NCI-H2227 (cell line): ENCODE data around the gene PDE8B.

Source experiments
- DNase-seq: peaks from one replicate; lab custom pipeline; 2025; ENCODE audit not compliant: unreplicated experiment; lab: John Stamatoyannopoulos, UW

The PDE8B gene

GRCh38 chr5:77186652-77187370 lies 23.7 kb upstream of the PDE8B start:
- no peak for DNase-seq

GRCh38 chr5:77189421-77189820 lies 21.1 kb upstream of the PDE8B start:
- no peak for DNase-seq

- no peak for DNase-seq
Observed at GRCh38 chr5:77192441-77193050, 17.9 kb upstream of the PDE8B start.

- no peak for DNase-seq
Observed at GRCh38 chr5:77194762-77195161, 15.7 kb upstream of the PDE8B start.

- DNase-seq, result no peak
Observed at GRCh38 chr5:77197840-77198554, 12.5 kb upstream of the PDE8B start.

GRCh38 chr5:77200663-77201062 lies 9.8 kb upstream of the PDE8B start:
- no peak for DNase-seq

GRCh38 chr5:77202145-77202544 lies 8.3 kb upstream of the PDE8B start:
- DNase-seq, result no peak

GRCh38 chr5:77204967-77205366 lies 5.5 kb upstream of the PDE8B start:
- no peak for DNase-seq

- no peak for DNase-seq
Observed at GRCh38 chr5:77208507-77209163, 1.8 kb upstream of the PDE8B start.

GRCh38 chr5:77209495-77210090 lies 887 bp upstream of the PDE8B start:
- no peak for DNase-seq

GRCh38 chr5:77210964-77211690 lies 647 bp downstream of the PDE8B start:
- no peak for DNase-seq

- DNase-seq, result no peak
Observed at GRCh38 chr5:77211691-77212047, 1.2 kb downstream of the PDE8B start.

- no peak for DNase-seq
Observed at GRCh38 chr5:77213601-77214000, 3.1 kb downstream of the PDE8B start.

- DNase-seq, result no peak
Observed at GRCh38 chr5:77214151-77214550, 3.7 kb downstream of the PDE8B start.

GRCh38 chr5:77218263-77218662 lies 7.8 kb downstream of the PDE8B start:
- DNase-seq, result no peak

GRCh38 chr5:77221115-77221514 lies 10.6 kb downstream of the PDE8B start:
- DNase-seq, result no peak

- DNase-seq, result no peak
Observed at GRCh38 chr5:77222722-77223121, 12.2 kb downstream of the PDE8B start.

GRCh38 chr5:77223653-77224052 lies 13.2 kb downstream of the PDE8B start:
- DNase-seq, result no peak

- no peak for DNase-seq
Observed at GRCh38 chr5:77224672-77225355, 14.3 kb downstream of the PDE8B start.

GRCh38 chr5:77225531-77225930 lies 15.1 kb downstream of the PDE8B start:
- no peak for DNase-seq
